B cell (primary cell): ENCODE measurements around the gene PHB1.

Source experiments
- EZH2 ChIP-seq: IDR thresholded peaks from 2 replicates; pipeline ENCODE4 v1.6.1; 2012; ENCODE audit warnings: borderline replicate concordance, low read depth, mild to moderate bottlenecking, moderate library complexity, low read length; ENCODE audit not compliant: insufficient read depth, poor library complexity, severe bottlenecking
- TF ChIP-seq, protein P1 (sequence below): fragments of 200-600 bp; IDR thresholded peaks from one replicate; pipeline ENCODE4 v1.8.0; 2022; ENCODE audit warnings: antibody characterized with exemption, mild to moderate bottlenecking

DNA sequence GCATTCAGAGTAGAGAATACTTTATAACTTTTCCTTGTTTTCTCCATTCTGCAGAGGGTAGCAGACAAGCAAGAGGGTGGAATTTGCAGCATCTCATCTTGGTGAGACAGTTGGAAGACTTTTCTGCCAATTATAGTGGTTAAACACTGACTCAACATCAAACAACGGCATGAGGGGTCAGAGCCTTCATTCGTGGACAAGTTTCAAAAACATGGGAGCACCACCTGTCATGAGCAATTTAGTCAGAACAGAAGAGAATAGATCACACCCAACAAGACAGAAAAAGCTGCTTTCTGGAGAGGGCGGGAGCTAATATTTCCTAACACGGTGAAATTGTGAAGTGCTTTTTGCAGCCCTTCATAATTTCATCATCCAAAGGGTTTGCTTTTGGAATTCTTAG is 34.8 kb downstream of the PHB1 start:
- no peak for TF ChIP-seq EZH2
- TF ChIP-seq, protein P1, sequence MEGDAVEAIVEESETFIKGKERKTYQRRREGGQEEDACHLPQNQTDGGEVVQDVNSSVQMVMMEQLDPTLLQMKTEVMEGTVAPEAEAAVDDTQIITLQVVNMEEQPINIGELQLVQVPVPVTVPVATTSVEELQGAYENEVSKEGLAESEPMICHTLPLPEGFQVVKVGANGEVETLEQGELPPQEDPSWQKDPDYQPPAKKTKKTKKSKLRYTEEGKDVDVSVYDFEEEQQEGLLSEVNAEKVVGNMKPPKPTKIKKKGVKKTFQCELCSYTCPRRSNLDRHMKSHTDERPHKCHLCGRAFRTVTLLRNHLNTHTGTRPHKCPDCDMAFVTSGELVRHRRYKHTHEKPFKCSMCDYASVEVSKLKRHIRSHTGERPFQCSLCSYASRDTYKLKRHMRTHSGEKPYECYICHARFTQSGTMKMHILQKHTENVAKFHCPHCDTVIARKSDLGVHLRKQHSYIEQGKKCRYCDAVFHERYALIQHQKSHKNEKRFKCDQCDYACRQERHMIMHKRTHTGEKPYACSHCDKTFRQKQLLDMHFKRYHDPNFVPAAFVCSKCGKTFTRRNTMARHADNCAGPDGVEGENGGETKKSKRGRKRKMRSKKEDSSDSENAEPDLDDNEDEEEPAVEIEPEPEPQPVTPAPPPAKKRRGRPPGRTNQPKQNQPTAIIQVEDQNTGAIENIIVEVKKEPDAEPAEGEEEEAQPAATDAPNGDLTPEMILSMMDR = no peak
